Measurements from ENCODE around the gene ATCAY.

ATCAY gene

DNA sequence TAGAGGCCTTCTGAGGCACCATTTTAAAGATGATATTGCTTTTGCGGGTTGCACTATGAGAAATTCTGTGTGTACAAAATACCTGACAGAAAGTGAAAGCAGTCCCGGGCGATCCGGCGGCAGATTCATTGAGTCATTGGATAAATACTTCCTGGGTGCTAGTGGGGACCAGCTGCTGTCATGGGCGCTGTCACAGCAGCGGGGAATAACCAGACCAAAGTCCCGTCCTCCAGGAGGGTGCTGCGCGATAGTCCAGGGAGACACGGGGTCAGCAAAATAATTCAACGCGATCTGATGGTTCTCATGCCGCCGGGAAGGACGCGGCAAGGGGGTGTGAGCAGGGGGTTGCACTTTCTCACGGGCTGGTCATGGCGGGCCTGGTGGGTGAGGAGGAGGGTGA is 25.2 kb upstream of the ATCAY start:
- ATAC-seq (ENCODE audit: insufficient read depth, low read depth) (no peak), DNase-seq (no peak)
- Histone ChIP-seq H3K27ac (ENCODE audit: low read length) (no peak overlapping the region), H3K9ac (ENCODE audit: low read depth, low read length) (no peak overlapping the region), H3K27me3 (ENCODE audit: insufficient read depth, low read length, poor library complexity) (no peaks in the 10 kb centered on the region), H2AFZ (ENCODE audit: low read depth, low read length) (no peak overlapping the region), H3K4me2 (ENCODE audit: insufficient read depth, low read length) (no peak overlapping the region), H3K4me3 (ENCODE audit: low read depth in 1 of 2, low read length in 2 of 2) (no peak overlapping the region), H3K79me2 (ENCODE audit: insufficient read depth, low read length) (no peaks in the 10 kb centered on the region), H3K4me1 (ENCODE audit: insufficient read depth, low read length) (no peaks in the 10 kb centered on the region), H3K36me3 (ENCODE audit: insufficient read depth, low read length) (no peaks in the 10 kb centered on the region), H4K20me1 (ENCODE audit: insufficient read depth, low read length) (no peaks in the 10 kb centered on the region), H3K9me3 (ENCODE audit: insufficient read depth, low read length, severe bottlenecking) (no peaks in the 10 kb centered on the region)
- no peak for TF ChIP-seq EZH2 (IDR thresholded peaks at IDR 0.05; ENCODE audit: borderline replicate concordance, low read depth, low read length, severe bottlenecking)
- TF ChIP-seq, protein P1, sequence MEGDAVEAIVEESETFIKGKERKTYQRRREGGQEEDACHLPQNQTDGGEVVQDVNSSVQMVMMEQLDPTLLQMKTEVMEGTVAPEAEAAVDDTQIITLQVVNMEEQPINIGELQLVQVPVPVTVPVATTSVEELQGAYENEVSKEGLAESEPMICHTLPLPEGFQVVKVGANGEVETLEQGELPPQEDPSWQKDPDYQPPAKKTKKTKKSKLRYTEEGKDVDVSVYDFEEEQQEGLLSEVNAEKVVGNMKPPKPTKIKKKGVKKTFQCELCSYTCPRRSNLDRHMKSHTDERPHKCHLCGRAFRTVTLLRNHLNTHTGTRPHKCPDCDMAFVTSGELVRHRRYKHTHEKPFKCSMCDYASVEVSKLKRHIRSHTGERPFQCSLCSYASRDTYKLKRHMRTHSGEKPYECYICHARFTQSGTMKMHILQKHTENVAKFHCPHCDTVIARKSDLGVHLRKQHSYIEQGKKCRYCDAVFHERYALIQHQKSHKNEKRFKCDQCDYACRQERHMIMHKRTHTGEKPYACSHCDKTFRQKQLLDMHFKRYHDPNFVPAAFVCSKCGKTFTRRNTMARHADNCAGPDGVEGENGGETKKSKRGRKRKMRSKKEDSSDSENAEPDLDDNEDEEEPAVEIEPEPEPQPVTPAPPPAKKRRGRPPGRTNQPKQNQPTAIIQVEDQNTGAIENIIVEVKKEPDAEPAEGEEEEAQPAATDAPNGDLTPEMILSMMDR (IDR thresholded peaks at IDR 0.05; ENCODE audit: borderline replicate concordance, extremely low read depth, low read length, poor library complexity, severe bottlenecking): no peak

GRCh38 chr19:3857449-3858003 is 23.0 kb upstream of the ATCAY start:
- DNase-seq: peak; percentile 16

DNA sequence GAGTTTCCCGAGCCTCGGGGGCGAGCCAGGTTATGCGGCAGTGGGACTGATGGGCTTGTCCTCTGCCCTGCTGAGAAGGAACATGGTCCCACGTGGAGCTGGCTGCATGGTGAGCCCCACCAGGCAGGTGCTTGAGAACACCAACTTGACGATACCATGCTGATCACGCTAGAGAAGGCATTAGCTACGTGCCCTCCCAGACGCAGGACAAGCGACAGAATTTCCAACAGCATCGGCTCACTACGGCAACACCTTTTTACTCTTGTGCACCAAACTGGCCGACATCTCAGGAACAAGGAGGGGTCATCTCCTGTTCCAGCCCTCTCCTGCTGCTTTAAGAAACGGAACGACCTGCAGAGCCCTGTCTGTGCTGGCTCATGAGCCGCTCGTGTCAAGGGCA is 20.0 kb upstream of the ATCAY start:
- H2AFZ ChIP-seq (ENCODE audit: low read depth, low read length): no peak overlapping the region
- H3K27me3 ChIP-seq (ENCODE audit: insufficient read depth, low read length, poor library complexity): no peaks in the 10 kb centered on the region
- DNase-seq: no peak
- H3K27ac ChIP-seq (ENCODE audit: low read length): no peak overlapping the region
- H3K4me3 ChIP-seq (ENCODE audit: low read depth in 1 of 2, low read length in 2 of 2): no peak overlapping the region
- no peaks in the 10 kb centered on the region for H3K79me2 ChIP-seq (ENCODE audit: insufficient read depth, low read length)
- no peak for TF ChIP-seq EZH2 (IDR thresholded peaks at IDR 0.05; ENCODE audit: borderline replicate concordance, low read depth, low read length, severe bottlenecking)
- TF ChIP-seq, protein P1 (IDR thresholded peaks at IDR 0.05; ENCODE audit: borderline replicate concordance, extremely low read depth, low read length, poor library complexity, severe bottlenecking): no peak
- H3K4me2 ChIP-seq (ENCODE audit: insufficient read depth, low read length): no peak overlapping the region
- no peak for ATAC-seq (ENCODE audit: insufficient read depth, low read depth)
- H3K9ac ChIP-seq (ENCODE audit: low read depth, low read length): no peak overlapping the region
- H3K9me3 ChIP-seq (ENCODE audit: insufficient read depth, low read length, severe bottlenecking): no peaks in the 10 kb centered on the region
- H3K4me1 ChIP-seq (ENCODE audit: insufficient read depth, low read length): no peaks in the 10 kb centered on the region
- H4K20me1 ChIP-seq (ENCODE audit: insufficient read depth, low read length): no peaks in the 10 kb centered on the region
- H3K36me3 ChIP-seq (ENCODE audit: insufficient read depth, low read length): no peaks in the 10 kb centered on the region

More at GRCh38 chr19:3857449-3858003, 23.0 kb upstream of the ATCAY start:
- Histone ChIP-seq H3K4me2 (ENCODE audit: insufficient read depth, low read length) (no peak overlapping the region), H3K4me1 (ENCODE audit: insufficient read depth, low read length) (no peaks in the 10 kb centered on the region), H3K79me2 (ENCODE audit: insufficient read depth, low read length) (no peaks in the 10 kb centered on the region), H3K9me3 (ENCODE audit: insufficient read depth, low read length, severe bottlenecking) (no peaks in the 10 kb centered on the region), H3K9ac (ENCODE audit: low read depth, low read length) (no peak overlapping the region), H3K4me3 (ENCODE audit: low read depth in 1 of 2, low read length in 2 of 2) (no peak overlapping the region), H3K27ac (ENCODE audit: low read length) (no peak overlapping the region), H3K36me3 (ENCODE audit: insufficient read depth, low read length) (no peaks in the 10 kb centered on the region), H2AFZ (ENCODE audit: low read depth, low read length) (no peak overlapping the region), H3K27me3 (ENCODE audit: insufficient read depth, low read length, poor library complexity) (no peaks in the 10 kb centered on the region), H4K20me1 (ENCODE audit: insufficient read depth, low read length) (no peaks in the 10 kb centered on the region)
- ATAC-seq (ENCODE audit: insufficient read depth, low read depth): 0 out of 3 replicates have a peak, but pooled peaks have one; percentile 33
- TF ChIP-seq, protein P1 (IDR thresholded peaks at IDR 0.05; ENCODE audit: borderline replicate concordance, extremely low read depth, low read length, poor library complexity, severe bottlenecking): no peak
- TF ChIP-seq EZH2 (IDR thresholded peaks at IDR 0.05; ENCODE audit: borderline replicate concordance, low read depth, low read length, severe bottlenecking): no peak
